ENCODE data around the gene CFTR. TPM values are rescaled to one million over a fixed set of nuclear protein-coding genes. Genes with fewer than 3 reads are reported as not detected.

Gene CFTR
- total RNA-seq, 1 experiment from 2014 or later: not detected

GRCh38 chr7:117502331-117502730 lies 22.5 kb downstream of the CFTR start:
- no peaks in the 10 kb centered on the region for H3K27me3 ChIP-seq (ENCODE audit: insufficient read depth, low read length)
- H3K27ac ChIP-seq (ENCODE audit: low read depth, low read length): no peak overlapping the region
- intact Hi-C loops (cut with micrococcal nuclease): no loop called here
- no peaks in the 10 kb centered on the region for H3K4me1 ChIP-seq (ENCODE audit: control insufficient read depth in 1 of 2, insufficient read depth in 2 of 2, low read length in 2 of 2)
- H3K36me3 ChIP-seq (ENCODE audit: control insufficient read depth in 1 of 2, insufficient read depth in 2 of 2, low read length in 2 of 2): no peaks in the 10 kb centered on the region
- H3K79me2 ChIP-seq (ENCODE audit: insufficient read depth, low read length): no peaks in the 10 kb centered on the region
- CTCF ChIA-PET: no interaction called here
- TF ChIP-seq CTCF (IDR thresholded peaks at IDR 0.05 in 2 of 3, conservative IDR thresholded peaks at IDR 0.05 in 1 of 3; ENCODE audit: borderline replicate concordance in 1 of 3, insufficient read depth in 1 of 3, low read depth in 2 of 3, low read length in 2 of 3) (no peak), EGR1 (IDR thresholded peaks at IDR 0.05; ENCODE audit: low read depth) (no peak), EZH2 (IDR thresholded peaks at IDR 0.05) (no peak), SP1 (IDR thresholded peaks at IDR 0.05; ENCODE audit: low read depth) (no peak), POLR2A (IDR thresholded peaks at IDR 0.05; ENCODE audit: borderline replicate concordance, extremely low read depth, insufficient read depth, insufficient read length) (no peak), ZBTB33 (IDR thresholded peaks at IDR 0.05; ENCODE audit: extremely low read depth, insufficient replicate concordance, low read length) (no peak), ATF3 (IDR thresholded peaks at IDR 0.05) (no peak), ELF1 (IDR thresholded peaks at IDR 0.05; ENCODE audit: borderline replicate concordance, low read depth) (no peak), TCF7L2 (IDR thresholded peaks at IDR 0.05; ENCODE audit: borderline replicate concordance, extremely low read depth, insufficient read depth, insufficient read length) (no peak), RAD21 (IDR thresholded peaks at IDR 0.05; ENCODE audit: low read depth) (no peak)
- H4K20me1 ChIP-seq (ENCODE audit: insufficient read depth): no peaks in the 10 kb centered on the region
- H3K4me3 ChIP-seq (replicated peaks in 1 of 2; ENCODE audit: low read depth in 1 of 2, low read length in 2 of 2): no peak overlapping the region
- BruUV-seq (replicated peaks): no TSS peak
- H3K9ac ChIP-seq (ENCODE audit: low read length): no peak overlapping the region
- RAD21 ChIA-PET (ENCODE audit: low non-redundant PET in 1 of 2, low total read pairs in 2 of 2, uncharacterized antibody in 2 of 2, unreplicated experiment in 2 of 2): no interaction called here
- POLR2A ChIA-PET: no interaction called here
- ATAC-seq: no peak
- DNase-seq (ENCODE audit: low read depth, low spot score): no peak
- H3K9me2 ChIP-seq (ENCODE audit: insufficient read depth): no peaks in the 10 kb centered on the region
- H3K9me3 ChIP-seq (ENCODE audit: control insufficient read depth in 1 of 2, insufficient read depth in 1 of 2, low read depth in 1 of 2, low read length in 2 of 2): no peaks in the 10 kb centered on the region
- H2AFZ ChIP-seq (ENCODE audit: low read depth, low read length, poor library complexity, severe bottlenecking): no peak overlapping the region
- no peak overlapping the region for H3K4me2 ChIP-seq (ENCODE audit: low read length)
